ENCODE results near the gene FAM181A.

DNA sequence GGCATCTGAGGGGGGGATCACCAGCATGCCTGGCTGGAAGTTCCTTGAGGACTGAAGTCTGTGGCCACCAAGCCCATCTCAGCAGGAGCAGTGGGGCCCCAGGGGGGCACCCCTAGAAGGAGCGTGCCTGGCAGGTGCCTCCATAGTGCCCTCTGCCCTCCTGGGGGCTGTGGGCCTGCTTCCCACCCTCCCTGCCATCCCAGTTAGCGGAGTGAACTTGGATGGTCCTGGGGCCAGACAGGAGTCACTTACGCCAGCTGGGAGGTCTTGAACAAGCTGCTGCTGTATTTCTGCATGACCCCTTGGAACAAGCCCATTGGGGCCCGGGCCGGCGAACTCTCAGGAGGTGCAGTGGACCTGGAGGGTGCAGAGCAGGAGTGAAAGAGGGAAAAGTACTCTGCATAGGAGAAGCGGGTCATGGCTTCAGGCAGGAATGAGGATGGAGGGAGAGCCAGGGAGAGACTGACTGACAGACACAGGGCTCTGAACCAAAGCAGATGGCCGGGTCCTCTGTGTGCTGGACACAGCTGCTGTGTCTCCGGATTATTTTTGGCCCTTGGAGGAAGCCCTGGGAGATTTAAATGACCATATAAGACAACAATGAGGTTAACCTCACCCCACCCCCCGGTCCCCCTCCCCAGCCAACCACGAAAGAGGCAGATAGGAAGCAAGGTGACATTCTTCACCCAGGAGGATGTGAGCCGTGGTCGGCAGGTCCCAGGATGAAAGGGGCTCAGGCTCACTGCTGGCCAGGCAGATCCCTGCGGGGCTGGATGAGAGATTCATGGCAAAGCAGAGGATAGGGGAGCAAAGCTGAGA is 29.6 kb downstream of the FAM181A start:
- TF ChIP-seq POLR2AphosphoS5 (IDR thresholded peaks at IDR 0.05) = no peak
- no peak for TF ChIP-seq CTCF (IDR thresholded peaks at IDR 0.05 in 8 of 11, conservative IDR thresholded peaks at IDR 0.05 in 3 of 11)
- no peak for TF ChIP-seq POLR2A (IDR thresholded peaks at IDR 0.05)

All from spleen (tissue), 7 donors.